GM18861 (cell line): ENCODE measurements around the gene CPLANE2.
A peak's percentile ranks its signal among the peaks of the same experiment; 100 is the strongest.
"Not testable (repeated sequence)": the region's sequence is repeated elsewhere in the genome, so short reads cannot be mapped to it uniquely, and the experiment has no call there.

ENCODE experiments used
- ATAC-seq: cut with Tn5 transposase; IDR thresholded peaks from one replicate; pipeline ENCODE4 v1.9.1; 2021; ENCODE audit not compliant: unreplicated experiment

Gene CPLANE2

DNA sequence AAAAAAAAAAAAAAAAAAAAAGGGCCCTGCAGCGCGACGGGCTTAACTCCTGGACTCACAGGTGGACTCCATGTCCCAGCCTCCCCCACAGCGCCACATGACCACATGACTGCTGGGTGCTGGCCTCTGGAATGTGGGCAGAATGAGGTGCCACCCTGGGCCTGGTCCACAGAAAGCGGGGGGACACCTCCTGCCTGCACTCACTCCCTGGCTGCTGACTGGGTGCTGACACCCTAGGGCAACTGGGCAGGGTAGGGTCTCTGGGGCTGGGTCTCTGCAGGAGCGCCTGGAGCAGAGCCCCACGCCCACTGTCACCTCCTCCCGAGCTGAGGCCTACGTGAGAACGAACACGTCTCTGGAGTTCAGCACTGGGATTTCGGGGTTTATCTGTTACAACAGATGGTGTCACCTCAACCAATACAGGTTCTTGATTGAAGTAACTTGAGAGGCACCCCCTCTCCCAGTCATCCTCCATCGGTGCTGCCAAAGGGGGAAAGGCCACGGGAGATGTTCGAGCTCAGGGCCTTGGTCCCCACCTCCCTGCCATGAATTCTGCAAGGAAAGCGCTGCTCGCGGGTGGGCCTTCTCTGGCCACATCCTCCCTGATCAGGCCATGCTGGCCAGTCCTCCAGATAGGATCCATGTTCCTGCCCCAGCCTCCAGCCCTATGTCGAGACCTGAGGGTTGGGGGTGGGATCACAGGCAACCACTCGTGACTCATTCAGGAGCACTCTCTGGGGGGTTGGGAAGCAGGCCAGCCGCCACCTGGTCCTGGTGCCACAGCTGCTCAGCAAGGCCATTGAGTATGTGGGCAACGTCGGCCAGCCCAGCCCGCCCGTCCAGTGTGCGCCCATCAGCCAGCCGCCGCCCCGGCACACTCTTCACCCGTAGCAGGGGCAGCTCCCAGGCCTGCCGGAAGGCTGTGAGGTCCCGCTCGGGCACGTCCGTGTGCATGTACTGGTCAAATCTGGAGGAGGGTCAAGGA is 5.4 kb downstream of the CPLANE2 start:
- no peak for ATAC-seq

DNA sequence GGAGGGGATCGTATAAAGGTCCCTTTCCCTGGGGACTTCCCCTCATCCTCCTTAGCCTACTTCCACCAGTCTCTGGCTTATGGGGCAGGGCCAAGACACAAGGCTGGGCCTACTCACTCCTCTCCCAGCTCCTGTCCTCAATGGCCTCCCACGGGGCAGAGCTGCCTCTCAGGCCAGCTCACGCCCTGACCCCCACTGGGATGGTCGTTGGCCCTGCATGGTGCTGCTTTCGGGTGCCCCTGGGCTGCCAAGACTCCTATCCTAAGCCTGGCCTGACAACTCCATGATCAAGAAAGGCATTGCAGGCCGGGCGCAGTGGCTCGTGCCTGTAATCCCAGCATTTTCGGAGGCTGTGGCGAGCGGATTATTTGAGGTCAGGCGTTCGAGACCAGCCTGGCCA is 6.2 kb downstream of the CPLANE2 start:
- no peak for ATAC-seq

DNA sequence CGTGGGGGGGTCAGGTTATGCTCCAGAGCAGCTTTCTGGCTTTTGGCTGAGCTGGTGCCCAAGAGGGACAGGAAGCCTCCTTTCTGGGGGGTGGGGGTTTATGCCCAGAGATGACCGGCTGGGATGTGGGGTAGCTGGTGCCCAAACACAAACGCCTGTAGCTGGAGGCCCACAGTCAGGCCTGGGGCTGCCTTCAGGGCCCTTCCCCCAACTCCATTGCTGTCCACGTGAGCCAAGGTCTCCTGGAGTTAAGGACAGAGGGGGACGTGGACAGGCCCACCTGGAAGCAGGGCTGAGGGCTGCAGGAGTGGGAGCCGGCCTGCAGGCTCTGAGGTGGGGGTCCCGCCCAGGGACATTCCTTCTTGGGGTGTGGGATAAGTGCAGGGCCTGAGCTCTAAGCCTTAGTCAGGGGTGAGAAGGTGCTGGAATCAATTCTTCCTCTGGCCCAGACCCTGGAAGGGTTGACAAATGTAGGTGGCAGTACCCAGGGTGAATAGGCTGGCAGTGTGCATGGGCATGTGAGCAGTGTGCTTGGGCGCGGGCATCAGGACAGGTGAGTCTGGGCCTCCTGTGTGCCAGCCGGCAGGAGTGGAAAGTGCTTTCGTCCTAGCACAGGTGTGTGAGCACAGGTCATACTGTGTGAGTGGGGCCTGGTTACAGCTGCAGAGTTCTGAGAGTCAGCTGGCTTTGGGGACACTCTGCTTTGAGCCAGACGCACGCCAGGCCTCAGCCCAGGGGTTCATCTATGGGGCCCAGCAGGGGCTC is 6.8 kb downstream of the CPLANE2 start:
- no peak for ATAC-seq

DNA sequence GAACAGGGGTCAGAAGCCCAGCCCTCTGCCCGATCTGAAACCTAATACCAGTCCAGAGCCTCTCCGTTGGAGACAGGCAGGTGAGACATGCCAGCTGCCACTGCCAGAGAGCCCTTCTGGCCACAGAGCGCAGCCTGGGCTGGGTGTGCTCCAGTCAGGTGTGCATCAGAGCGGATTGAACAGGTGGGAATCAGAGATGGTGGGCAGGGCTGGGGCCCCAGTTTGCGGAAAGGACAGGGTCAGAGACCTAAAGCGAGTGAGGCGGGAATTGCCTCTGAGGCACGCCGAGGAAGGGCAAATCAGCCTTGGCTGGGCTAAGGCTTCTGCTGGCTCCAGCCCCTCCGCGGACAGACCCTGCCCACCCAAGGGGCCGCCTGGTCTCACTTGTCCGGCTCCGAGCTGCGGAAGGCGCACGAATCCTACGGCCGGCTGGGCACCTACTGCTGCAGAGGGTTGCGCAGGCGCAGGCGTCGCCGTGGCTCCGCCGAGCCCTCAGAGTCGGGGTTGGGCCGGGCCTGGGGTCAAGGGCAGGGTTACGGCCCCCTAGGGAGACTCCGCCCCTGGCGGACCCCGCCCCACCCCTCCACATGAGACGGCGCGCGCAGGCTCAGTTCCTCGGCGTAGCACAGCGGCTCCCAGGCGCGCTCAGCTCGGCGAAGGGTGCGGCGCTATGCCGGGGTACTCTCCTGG is 10.3 kb downstream of the CPLANE2 start:
- ATAC-seq = no peak

DNA sequence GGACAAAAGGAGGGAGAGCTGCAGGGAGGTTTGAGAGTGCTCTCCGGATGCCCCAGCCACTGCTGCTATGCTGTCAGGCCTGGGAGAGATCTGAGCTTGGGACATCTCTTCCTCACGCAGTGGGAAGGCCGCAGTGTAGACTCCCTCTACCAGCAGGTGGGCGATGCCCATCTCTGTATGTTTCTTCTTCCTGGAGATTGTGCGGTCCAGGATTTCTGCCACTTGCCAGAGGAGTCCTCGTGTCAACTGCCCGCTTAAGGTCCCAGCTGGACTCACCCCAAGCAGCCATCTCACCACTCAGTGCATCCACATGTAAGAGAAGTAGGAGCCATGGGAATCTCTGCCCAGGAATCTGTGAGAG is 10.9 kb downstream of the CPLANE2 start:
- ATAC-seq = no peak

DNA sequence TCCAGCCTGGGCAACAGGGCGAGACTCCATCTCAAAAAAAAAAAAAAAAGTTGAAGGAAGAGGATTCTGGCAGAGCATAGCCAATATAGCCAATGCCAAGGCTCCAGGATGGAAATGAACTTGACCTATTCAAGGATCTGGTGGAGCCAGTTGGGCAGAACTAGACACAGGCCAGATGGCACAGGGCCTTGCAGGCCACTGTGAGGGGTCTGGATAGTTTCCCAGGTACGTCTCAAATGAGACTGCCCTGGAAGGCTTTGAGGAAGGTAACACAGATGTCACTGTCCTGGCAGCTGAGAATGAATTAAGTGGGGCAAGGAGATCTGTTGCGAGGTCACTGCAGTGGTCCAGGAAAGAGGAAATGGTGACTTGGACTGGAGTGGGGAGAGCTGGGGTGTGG is 12.5 kb downstream of the CPLANE2 start:
- ATAC-seq = no peak

DNA sequence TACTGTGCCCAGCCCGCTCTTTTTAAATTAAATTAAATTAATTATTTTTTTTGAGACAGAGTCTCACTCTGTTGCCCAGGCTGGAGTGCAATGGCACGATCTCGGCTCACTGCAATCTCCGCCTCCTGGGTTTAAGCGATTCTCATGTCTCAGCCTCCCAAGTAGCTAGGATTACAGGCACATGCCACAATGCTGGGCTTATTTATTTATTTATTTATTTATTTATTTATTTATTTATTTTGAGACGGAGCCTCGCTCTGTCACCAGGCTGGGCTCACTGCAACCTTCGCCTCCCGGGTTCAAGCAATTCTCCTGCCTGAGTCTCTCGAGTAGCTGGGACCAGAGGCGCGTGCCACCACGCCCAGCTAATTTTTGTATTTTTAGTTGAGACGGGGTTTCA is 14.3 kb downstream of the CPLANE2 start:
- not testable (repeated sequence) for ATAC-seq

DNA sequence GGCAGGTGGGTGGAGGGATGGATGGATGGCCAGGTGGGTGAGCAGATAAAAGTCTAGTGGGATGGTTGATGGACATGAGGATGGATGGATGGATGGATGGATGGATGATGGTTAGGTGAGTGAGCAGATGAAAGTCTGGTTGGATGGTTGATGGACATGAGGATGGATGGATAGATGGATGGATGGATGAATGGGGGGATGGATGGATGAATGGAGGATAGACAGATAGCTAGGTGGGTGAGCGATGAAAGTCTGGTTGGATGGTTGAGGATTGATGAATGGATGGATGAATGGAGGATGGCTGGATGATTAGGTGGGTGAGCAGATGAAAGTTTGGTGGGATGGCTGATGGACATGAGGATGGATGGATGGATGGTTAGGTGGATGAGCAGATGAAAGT is 15.5 kb downstream of the CPLANE2 start:
- no peak for ATAC-seq

DNA sequence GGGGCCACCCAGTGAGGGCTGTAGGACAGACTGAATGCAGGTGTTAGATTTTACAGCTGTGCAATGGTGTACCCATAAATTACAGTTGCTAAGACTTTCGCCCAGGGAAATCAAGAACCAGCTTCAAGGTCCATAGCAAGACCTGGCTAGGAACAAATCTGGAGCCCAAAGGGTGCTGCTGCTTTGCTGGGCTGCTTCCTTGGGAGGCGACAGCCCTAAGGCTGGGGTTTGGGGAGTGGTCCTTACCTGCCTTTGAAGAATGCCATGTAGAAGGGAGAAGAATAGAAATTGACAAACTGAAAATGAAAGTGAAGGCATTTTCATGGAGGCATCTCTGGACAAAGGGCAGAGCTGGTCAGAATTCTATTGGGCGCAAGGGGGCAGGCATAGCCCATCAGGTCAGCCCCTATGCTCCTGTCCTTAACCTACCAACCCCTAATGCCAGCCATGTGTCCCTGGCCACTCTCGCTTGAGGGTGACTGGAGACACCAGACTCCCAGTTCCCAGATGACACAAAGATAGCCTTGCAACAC is 16.9 kb downstream of the CPLANE2 start:
- no peak for ATAC-seq

DNA sequence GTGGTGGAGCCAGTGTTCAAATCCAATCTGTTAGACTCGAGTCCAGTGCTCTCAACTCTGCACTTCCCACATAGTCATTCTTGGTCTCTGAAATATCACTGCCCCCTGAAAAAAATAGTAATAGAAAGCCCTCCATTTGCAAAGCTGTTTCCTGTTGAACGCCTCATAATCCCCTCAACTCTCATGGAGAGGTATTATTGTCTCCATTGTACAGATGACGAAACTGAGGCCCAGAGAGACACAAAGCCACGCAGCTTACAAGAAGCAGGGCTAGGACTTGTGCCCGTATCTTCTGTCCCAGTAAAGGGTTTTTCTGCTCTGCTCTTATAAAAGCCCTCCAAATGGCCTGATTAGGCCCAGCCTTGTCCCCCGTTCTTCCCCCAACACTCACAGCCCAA is 18.3 kb downstream of the CPLANE2 start:
- no peak for ATAC-seq

DNA sequence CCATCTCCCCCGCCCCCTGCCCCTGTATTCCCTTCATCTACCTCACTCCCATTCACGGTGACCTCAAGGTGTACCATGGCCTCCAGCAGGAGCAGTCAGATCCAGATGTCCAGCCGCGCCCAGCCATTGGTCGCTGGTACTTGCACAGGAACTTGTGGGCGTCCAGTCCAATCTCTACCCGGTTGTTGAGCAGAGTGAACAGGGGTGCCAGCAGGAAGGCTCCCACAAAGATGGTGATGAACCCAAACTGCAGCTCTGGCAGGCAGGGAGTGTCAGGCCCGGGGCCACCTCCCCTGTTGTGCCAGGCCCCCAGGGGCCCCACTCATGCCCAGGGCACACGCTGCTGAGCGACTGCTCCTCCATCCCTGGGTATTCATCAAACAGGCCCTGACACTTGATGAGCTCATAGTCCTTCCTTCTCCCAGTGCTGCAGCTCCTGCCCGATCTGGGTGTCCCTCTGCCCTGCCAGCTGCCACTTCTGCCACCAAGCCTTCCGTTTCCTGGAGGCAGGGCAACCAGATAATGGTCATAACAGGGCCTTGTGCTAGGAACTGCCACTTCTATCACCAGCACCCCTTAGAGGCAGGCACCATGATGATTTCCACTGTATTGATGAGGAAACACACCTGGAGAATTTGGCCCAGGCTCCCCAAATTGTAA is 18.8 kb downstream of the CPLANE2 start:
- no peak for ATAC-seq

DNA sequence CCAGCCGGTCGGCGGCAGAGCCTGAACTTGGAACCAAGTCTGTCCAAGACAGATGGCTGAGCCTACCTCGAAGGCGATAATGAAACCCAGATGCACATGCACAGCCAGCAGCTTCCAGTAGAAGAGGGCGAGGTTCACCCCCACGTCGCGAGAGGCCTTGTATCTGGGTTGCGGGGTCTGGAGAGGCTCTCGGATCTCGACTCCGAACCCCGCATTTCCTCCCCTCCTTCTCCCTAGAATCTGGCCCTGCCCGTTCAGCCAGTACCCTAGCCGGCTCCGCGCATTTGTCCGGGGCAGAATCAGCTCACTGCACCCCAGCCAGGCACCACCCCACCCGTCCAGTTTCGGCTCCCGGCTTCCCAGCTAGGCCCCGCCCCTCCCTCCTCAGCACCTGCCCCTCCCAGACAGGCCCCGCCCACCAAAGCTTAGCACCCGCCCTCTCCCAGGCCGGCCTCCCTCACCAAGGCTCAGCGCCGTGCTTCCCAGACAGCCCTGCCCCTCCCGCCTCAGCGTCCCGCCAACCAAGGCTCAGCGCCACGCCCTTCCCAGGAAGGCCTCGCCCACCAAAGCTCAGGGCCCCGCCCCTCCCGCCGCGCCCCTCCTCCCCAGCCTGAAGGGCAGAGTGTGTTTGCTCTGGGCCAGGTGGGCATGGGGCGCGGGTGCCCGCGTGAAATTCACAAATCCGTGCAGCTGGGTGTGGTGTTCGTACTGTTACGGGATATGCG is 19.8 kb downstream of the CPLANE2 start:
- peak; percentile 86 for ATAC-seq

DNA sequence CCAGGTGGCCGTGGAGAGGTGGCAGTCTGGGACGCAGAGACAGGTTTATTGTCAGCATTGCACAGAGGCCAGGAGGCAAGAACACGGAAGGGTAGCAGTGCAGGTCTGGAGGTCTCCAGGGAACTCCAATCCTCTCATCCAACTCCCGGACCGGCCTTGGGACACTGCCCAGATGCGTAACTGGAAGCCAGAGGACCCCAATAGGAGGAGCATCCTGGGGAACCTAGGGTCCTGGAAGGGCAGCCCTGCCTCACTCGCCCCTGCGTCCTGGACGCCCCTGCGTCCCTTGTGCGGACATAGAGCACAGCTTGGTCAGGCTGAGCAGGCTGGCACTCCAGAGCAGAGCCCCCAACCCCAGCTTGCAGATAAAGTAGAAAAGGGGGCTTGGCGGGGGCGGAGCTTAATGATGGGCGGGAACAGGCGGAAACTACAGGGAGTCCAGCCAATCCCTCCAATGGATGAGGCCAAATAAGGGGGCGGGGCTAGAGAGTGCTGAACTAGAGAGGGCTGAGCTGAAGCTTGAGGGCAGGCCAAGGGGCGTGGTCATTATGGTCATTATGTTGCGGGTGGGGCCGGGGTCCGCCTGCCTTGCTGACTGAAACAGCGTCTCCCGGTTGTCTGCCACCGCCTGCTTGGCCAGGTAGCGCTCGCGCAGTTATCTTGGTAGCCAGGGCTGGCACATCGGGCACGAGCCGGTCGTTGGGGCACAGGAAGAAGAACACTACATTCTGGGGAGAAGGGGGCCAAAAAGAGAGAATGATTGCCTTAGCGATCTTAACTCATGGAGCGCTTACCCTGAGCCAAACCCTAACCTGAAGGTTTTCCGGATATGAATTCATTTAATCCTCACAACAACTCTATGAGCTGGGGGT is 20.9 kb downstream of the CPLANE2 start:
- no peak for ATAC-seq

DNA sequence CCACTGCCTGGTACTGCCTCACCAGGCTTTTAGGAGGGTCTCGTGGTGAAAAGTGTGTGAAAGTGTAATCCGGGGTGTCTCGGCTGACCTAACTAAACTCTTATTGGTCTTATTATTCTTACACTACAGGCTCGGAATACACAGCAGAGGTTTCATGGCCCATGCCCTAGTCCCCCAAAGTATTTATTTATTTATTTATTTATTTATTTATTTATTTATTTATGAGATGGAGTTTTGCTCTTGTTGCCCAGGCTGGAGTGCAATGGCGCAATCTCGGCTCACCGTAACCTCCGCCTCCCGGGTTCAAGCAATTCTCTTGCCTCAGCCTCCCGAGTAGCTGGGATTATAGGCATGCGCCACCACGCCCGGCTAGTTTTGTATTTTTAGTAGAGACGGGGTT is 21.7 kb downstream of the CPLANE2 start:
- not testable (repeated sequence) for ATAC-seq

DNA sequence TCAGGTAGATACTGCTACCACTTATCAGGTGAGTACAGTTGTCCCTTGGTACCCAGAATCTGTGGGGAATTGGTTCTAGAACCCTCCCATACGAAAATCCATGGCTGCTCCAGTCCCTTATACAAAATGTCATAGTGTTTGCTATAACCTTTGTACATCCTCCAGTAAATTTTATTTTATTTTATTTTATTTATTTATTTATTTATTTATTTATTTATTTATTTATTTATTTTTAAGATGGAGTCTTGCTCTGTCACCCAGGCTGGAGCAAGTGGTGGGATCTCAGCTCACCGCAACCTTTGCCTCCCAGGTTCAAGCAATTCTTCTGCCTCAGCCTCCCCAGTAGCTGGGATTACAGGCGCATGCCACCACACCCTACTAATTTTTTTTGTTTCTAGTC is 23.4 kb downstream of the CPLANE2 start:
- ATAC-seq = not testable (repeated sequence)

DNA sequence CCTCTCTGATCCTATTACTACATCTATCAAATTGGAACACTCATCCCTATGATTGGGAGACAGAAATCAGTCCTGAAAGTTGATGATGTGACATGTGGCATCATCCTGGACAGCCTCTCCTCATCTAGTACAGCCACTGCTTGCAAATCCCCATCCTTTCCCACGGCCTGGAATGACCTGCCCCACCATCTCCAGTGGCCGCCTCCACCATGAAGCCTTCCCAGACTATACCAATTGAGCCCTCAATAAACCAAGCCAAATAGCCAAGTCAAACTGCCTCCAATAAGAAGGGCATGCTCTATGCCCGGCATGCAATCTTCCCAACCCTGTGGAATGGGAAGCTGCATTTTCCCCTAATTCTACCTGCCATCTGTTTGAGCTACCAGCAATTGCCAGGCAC is 24.0 kb downstream of the CPLANE2 start:
- no peak for ATAC-seq

DNA sequence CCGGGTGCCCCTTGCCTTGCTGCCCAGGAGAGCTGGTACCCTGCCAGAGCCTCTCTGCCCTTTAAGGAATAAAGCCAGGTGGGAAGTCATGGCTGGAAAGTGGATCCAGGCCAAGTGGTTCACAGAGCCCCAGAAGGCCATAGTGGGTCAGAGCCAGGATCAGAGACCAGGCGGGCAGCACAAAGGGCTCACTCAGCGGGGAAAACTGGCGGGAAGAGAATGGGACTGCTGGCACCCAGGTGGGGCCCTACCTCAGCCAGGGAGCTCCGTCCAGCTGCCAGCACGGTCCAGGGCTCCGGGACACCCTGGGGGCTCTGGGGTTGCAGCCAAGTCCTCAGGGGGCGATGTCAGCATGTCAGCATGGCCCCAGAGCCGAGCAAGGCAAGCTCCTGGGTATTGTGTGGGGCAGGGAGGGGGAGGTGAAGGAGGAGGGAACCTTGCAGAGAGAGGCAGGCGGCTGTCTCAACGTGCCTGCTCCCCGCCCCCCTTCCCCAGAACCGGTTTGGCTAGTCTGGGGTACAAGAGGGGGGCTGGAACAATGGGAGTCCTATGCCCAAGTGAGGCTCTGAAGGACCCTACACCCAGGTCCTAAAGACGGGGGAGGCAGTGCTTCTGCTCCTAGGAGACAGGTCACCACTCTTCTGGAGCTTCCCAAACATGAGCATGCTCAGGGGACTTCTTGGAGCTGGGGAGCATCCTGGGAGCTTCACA is 24.6 kb downstream of the CPLANE2 start, which contains the start of gene ARHGEF19:
Gene ARHGEF19, minus strand, starts transcription at position 402 of the 711 bp plus-strand sequence. CDS start 3,598 bp downstream, outside the sequence.
- ATAC-seq = no peak

DNA sequence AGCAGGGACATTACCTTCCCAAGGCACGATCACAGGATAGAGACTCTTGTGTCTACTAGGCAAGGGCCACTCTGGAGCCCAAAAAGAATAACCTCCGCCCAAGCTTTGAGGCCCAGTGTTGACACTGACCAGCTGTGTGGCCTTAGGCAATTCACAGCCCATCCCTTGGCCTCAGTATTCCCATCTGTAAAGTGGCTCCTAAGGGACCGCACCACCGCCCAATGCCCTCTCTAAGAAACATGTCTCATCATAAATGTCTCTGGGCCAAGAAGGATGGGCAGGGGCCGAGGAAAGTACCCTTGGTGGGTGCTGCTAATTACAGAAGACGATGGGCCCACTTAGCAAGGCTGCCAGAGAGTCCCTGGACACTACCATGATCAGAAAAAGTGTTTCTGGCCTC is 25.2 kb downstream of the CPLANE2 start:
- no peak for ATAC-seq
